GM21528 (cell line): ENCODE measurements around the gene MEMO1.
"Not testable (repeated sequence)": the region's sequence is repeated elsewhere in the genome, so short reads cannot be mapped to it uniquely, and the experiment has no call there.

ENCODE experiments used
- ATAC-seq: cut with Tn5 transposase; IDR thresholded peaks from one replicate; pipeline ENCODE4 v1.9.1; 2021; ENCODE audit warnings: mild to moderate bottlenecking, moderate library complexity; ENCODE audit not compliant: unreplicated experiment, low FRiP score

Gene MEMO1

GRCh38 chr2:31922542-31923408 is 88.0 kb downstream of the MEMO1 start:
- no peak for ATAC-seq

DNA sequence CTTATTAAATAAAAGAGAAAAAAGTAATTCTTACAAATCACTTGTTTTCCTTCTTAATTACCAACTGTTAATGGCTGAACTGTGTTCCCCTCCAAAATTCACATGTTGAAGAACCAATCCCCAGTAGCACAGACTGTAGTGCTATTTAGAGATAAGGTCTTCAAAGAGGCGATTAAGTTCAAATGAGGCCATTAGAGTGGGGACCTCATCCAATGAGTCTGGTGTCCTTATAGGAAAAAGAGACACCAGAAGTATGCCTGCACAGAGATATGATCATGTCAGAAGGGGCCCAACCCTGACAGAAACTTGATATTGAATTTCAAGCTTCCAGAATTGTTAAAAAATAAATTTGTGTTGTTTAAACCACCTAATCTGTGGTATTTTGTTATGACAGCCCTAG is 89.8 kb downstream of the MEMO1 start:
- ATAC-seq = no peak

- ATAC-seq = no peak
These were observed 91.3 kb downstream of the MEMO1 start for GRCh38 chr2:31919499-31919898.

DNA sequence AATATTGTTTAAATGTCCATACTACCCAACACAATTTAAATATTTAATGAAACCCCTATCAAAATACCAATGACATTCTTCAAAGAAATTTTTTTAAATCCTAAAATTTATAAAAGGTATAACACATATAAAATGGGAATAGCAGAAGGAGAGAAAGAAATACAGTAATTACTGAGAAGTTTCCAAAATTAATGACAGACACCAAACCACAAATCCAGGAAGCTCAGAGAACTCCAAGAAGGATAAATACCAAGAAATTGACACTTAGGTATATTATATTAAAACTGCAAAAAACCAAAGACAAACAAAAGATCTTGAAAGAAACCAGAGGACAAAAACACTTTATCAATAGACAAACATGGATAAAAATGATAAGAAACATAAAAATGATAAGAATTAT is 101.1 kb downstream of the MEMO1 start:
- no peak for ATAC-seq

GRCh38 chr2:31907491-31907890 is 103.3 kb downstream of the MEMO1 start:
- not testable (repeated sequence) for ATAC-seq

DNA sequence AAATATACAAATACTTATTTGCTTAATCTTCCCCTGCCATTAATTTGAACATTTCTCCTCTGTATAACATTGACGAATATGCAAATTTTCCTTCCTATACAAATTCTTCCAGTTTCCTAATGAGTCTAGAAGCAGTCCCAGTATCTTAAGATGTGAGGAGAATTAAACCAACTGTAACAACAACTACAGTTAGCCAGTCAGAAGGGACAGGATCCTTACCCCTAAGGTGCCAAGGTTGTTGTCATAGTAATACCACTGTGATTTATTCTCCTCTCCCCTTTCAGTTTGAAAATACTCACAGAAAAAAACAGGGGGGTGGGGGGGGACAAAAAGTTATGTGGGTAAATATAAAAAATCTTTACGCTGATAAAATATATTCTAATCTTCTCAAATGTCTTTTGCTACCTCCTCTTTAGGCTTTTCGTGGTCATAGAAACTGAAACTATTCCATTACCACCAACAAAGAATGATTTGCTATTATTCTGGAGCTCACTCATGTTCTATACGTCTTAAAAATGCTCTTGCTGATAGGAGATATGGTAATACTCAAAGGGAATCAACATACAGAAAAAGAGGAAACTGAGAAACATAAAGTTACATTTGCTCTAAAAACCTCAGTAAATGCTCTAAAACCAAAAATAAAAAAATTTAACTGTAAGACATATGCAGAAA is 107.6 kb downstream of the MEMO1 start:
- no peak for ATAC-seq

- ATAC-seq = no peak
These were observed 108.9 kb downstream of the MEMO1 start for GRCh38 chr2:31901900-31902299.

- ATAC-seq = not testable (repeated sequence)
These were observed 110.7 kb downstream of the MEMO1 start for GRCh38 chr2:31900156-31900555.

- ATAC-seq = not testable (repeated sequence)
These were observed 112.5 kb downstream of the MEMO1 start for GRCh38 chr2:31898346-31898745.

GRCh38 chr2:31897340-31897739 is 113.5 kb downstream of the MEMO1 start:
- not testable (repeated sequence) for ATAC-seq

DNA sequence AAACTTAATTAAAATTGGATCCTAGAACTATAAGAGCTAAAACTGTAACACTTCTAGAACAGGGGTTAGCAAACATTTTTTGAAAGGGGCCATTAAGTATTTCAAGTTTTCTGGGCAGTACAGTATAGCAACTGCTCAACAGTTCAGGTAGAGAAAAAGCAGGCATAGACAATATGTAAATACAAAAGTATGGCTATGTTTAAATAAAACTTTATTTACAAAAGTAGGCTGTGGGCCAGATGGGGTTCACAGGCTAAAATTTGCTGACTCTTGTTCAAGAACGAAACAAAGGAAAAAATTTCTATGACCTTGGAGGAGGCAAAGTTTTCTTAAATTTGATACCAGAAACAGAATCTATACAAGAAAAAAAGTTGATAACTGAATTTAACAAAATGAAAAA is 114.5 kb downstream of the MEMO1 start:
- ATAC-seq = no peak

DNA sequence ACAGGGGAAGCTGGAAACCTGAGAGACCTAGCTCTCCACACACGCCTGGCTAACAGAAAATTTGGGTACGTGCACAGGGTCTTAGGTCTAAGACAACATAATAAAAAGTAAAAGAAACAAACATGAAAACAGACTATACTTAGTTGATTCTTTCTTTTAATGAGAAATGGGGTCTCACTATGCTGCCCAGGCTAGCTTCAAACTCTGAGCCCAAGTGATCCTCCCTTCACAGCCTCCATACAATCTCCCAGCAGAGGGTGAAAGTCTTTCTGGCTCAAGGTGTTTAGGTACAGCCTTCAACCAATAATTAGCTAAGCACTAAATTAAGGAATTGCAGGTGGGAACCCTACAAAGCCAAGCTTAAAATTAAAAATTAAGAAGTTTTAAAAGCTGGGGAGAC is 116.2 kb downstream of the MEMO1 start:
- ATAC-seq = no peak

DNA sequence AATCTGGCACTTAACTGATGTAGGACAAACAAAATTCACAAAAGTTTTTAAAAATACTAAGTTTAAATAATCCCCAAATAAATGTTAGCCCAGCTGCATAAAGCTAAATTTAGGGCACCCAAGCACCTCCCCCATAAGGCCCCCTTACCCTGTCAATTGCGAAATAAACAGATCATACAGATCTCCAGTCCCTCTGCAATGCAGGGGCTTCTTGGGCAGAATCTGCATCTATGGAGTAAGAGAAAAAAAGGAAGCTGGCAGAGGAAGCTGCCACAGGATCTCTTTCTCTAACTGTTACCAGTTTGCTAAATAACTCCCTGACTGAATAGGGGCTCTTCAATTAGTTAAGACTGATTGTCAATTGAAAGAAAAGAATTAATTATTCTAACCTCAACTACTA is 117.7 kb downstream of the MEMO1 start:
- ATAC-seq = no peak

DNA sequence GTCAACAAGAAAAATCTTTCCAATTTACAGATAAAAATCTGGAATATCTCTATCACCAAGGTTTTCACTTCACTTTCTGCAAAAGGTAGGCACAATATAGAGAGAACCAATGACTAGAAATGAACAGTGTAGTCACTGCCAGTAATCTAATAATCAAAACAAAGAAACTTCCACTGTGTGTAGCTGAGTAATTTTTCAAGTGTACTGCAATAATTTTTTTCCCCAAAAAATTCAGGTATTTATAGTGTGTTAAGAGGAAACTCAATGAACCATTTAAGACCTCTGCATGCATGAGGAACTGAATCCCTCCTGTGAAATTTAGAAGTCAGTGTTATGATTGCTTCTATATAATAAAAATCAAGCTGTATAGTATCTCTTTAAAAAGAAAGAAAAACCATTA is 121.8 kb downstream of the MEMO1 start:
- no peak for ATAC-seq

GRCh38 chr2:31888550-31888949 is 122.3 kb downstream of the MEMO1 start:
- ATAC-seq = no peak

DNA sequence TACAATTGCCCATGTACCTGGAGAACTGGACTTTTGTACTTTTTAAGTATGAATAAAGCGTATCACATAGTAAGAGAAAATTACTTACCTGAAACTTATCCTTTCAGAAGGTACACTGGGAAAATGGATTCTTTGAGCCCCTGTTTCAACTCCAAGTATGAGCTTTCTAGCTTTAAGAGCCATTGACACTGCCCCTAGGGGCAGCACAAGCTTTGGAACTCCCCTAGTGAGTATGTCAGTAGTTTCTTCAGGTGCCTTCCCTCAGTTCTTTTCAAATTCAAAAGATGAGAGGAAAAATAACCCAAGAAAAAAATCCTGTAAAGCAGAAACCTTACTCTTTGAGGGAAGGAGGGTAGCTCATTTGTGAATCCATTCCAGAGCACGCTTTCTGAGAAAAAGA is 124.1 kb downstream of the MEMO1 start:
- no peak for ATAC-seq

DNA sequence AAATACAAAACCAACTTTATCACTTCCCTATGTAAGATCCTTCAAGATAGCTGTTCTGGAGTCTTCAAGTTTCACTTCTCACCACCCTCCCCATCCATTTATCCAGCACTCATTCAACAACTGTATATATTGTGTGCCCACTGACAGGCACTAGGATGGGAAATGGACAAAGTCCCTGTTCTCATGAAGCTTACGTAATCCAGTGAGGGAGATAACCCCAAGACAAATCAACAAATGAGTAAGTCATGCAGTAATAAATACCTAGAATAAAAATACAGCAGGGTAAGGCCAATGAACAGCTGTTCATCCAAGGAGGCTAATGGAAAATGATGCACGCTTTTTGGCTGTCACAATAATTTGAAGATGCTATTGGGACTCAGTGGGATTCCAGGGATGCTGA is 133.8 kb downstream of the MEMO1 start:
- ATAC-seq = no peak

GRCh38 chr2:31874071-31874470 is 136.7 kb downstream of the MEMO1 start:
- no peak for ATAC-seq

- ATAC-seq = no peak
These were observed 145.6 kb downstream of the MEMO1 start for GRCh38 chr2:31865215-31865614.

DNA sequence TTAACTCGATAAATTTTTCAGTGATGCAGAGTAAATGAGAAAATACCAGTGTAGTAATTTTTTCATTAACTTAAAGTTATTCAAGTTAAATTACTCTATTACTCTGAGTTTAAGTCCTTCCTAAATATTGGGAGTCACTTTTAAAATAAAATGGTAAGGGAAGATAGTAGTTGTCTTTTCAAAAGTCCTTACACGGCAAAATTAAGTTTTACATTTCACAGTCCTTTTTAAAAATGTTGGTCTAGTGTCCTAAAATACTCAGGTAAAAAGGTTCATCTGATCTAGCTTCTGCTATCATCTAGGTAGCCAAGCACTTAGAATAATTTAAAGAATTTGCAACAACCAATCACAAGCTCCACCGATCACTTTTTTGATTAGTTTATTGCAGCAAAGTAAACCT is 146.9 kb downstream of the MEMO1 start:
- no peak for ATAC-seq

DNA sequence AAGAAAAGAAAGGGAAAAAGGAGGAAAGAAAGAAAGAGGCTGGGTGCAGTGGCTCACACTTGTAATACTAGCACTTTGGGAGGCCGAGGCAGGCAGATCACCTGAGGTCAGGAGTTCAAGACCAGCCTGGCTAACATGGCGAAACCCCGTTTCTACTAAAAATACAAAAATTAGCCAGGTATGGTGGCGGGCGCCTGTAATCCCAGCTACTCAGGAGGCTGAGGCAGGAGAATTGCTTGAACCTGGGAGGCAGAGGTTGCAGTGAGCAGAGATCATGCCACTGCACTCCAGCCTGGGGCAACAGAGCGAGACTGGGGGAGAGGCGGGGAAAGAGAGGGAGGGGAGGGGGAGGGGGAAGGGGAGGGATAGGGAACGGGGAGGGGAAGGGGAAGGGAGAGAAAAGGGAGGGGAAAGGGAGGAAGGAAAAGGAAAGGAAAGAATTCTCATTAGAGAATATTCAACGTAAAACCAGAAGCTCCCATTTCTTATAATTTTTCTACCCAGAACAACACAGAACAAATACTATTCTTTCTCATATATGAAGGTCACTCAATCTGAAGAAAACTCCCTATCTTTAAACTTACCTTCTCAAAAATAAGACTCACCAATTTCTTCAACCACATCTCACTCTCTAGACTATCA is 147.7 kb downstream of the MEMO1 start:
- ATAC-seq = not testable (repeated sequence)
